GM21529 (cell line): ENCODE data around the gene SH3RF3.
A peak's percentile ranks its signal among the peaks of the same experiment; 100 is the strongest.

Experiments
- ATAC-seq: cut with Tn5 transposase; IDR thresholded peaks from one replicate; pipeline ENCODE4 v1.9.1; 2021; ENCODE audit not compliant: unreplicated experiment

The SH3RF3 gene

GRCh38 chr2:109176928-109177327 lies 47.9 kb downstream of the SH3RF3 start:
- no peak for ATAC-seq

GRCh38 chr2:109177635-109178034 lies 48.6 kb downstream of the SH3RF3 start:
- ATAC-seq: no peak

GRCh38 chr2:109178968-109179367 lies 50.0 kb downstream of the SH3RF3 start:
- no peak for ATAC-seq

- no peak for ATAC-seq
Observed at GRCh38 chr2:109180786-109181185, 51.8 kb downstream of the SH3RF3 start.

GRCh38 chr2:109182426-109182825 lies 53.4 kb downstream of the SH3RF3 start:
- ATAC-seq: no peak

GRCh38 chr2:109183871-109184270 lies 54.9 kb downstream of the SH3RF3 start:
- ATAC-seq: no peak

- no peak for ATAC-seq
Observed at GRCh38 chr2:109184368-109184767, 55.4 kb downstream of the SH3RF3 start.

- ATAC-seq: no peak
Observed at GRCh38 chr2:109185338-109185737, 56.3 kb downstream of the SH3RF3 start.

GRCh38 chr2:109185821-109186570 lies 57.0 kb downstream of the SH3RF3 start:
- no peak for ATAC-seq

GRCh38 chr2:109186656-109187250 lies 57.7 kb downstream of the SH3RF3 start:
- no peak for ATAC-seq

- ATAC-seq: no peak
Observed at GRCh38 chr2:109187711-109188495, 58.9 kb downstream of the SH3RF3 start.

GRCh38 chr2:109188496-109188890 lies 59.5 kb downstream of the SH3RF3 start:
- no peak for ATAC-seq

- no peak for ATAC-seq
Observed at GRCh38 chr2:109188898-109189297, 59.9 kb downstream of the SH3RF3 start.

GRCh38 chr2:109189751-109190150 lies 60.7 kb downstream of the SH3RF3 start:
- ATAC-seq: no peak

GRCh38 chr2:109193807-109194619 lies 65.0 kb downstream of the SH3RF3 start:
- peak; percentile 48 for ATAC-seq

- ATAC-seq: no peak
Observed at GRCh38 chr2:109194620-109194937, 65.6 kb downstream of the SH3RF3 start.

GRCh38 chr2:109195193-109196045 lies 66.4 kb downstream of the SH3RF3 start:
- ATAC-seq: no peak

- no peak for ATAC-seq
Observed at GRCh38 chr2:109196081-109196875, 67.3 kb downstream of the SH3RF3 start.
